Keratinocyte (primary cell): Measurements from ENCODE around the gene HNRNPLL.
"Not testable (repeated sequence)": the region's sequence is repeated elsewhere in the genome, so short reads cannot be mapped to it uniquely, and the experiment has no call there.

Source experiments
- EZH2 ChIP-seq: IDR thresholded peaks from one replicate; pipeline ENCODE4 v1.6.1; 2012; ENCODE audit warnings: inconsistent platforms, mild to moderate bottlenecking, low read length, moderate library complexity
- TF ChIP-seq, protein P1 (sequence below), 3 experiments: IDR thresholded peaks in 1 of 3; conservative IDR thresholded peaks in 1 of 3; optimal IDR thresholded peaks in 1 of 3; 2 replicates in 2 of 3; 3 replicates in 1 of 3; pipeline versions ENCODE3 to v1.5.1; 2011; ENCODE audit warnings: low read length in 3 of 3, mild to moderate bottlenecking in 3 of 3, moderate library complexity in 2 of 3, control low read depth in 1 of 3, inconsistent platforms in 1 of 3; ENCODE audit not compliant: insufficient read depth in 2 of 3; ENCODE audit errors: extremely low read depth in 1 of 3

DNA sequence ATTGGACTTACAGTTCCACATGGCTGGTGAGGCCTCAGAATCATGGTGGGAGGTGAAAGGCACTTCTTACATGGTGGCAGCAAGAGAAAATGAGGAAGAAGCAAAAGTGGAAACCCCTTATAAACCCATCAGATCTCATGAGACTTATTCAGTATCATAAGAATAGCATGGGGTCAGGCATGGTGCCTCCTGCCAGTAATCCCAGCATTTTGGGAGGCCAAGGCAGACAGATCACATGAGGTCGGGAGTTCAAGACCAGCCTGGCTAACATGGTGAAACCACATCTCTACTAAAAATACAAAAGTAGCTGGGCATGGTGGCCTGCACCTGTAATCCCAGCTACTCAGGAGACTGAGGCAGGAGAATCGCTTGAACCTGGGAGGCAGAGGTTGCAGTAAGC is 6.5 kb upstream of the HNRNPLL start:
- TF ChIP-seq, protein P1, sequence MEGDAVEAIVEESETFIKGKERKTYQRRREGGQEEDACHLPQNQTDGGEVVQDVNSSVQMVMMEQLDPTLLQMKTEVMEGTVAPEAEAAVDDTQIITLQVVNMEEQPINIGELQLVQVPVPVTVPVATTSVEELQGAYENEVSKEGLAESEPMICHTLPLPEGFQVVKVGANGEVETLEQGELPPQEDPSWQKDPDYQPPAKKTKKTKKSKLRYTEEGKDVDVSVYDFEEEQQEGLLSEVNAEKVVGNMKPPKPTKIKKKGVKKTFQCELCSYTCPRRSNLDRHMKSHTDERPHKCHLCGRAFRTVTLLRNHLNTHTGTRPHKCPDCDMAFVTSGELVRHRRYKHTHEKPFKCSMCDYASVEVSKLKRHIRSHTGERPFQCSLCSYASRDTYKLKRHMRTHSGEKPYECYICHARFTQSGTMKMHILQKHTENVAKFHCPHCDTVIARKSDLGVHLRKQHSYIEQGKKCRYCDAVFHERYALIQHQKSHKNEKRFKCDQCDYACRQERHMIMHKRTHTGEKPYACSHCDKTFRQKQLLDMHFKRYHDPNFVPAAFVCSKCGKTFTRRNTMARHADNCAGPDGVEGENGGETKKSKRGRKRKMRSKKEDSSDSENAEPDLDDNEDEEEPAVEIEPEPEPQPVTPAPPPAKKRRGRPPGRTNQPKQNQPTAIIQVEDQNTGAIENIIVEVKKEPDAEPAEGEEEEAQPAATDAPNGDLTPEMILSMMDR (optimal IDR thresholded peaks at IDR 0.05 in 1 of 3, IDR thresholded peaks at IDR 0.05 in 1 of 3, conservative IDR thresholded peaks at IDR 0.05 in 1 of 3; ENCODE audit: extremely low read depth in 1 of 3, insufficient read depth in 2 of 3, low read length in 3 of 3), result not testable (repeated sequence)
- TF ChIP-seq EZH2, result not testable (repeated sequence)
